ENCODE results near the gene DCTD.

DCTD gene

GRCh38 chr4:182895791-182896292, 21.3 kb downstream of the DCTD start:
- ChIA-PET CTCF (no interaction called here), POLR2A (no interaction called here)
- no peak for DNase-seq (ENCODE audit: low read depth, low spot score)
- TF ChIP-seq, protein P1, sequence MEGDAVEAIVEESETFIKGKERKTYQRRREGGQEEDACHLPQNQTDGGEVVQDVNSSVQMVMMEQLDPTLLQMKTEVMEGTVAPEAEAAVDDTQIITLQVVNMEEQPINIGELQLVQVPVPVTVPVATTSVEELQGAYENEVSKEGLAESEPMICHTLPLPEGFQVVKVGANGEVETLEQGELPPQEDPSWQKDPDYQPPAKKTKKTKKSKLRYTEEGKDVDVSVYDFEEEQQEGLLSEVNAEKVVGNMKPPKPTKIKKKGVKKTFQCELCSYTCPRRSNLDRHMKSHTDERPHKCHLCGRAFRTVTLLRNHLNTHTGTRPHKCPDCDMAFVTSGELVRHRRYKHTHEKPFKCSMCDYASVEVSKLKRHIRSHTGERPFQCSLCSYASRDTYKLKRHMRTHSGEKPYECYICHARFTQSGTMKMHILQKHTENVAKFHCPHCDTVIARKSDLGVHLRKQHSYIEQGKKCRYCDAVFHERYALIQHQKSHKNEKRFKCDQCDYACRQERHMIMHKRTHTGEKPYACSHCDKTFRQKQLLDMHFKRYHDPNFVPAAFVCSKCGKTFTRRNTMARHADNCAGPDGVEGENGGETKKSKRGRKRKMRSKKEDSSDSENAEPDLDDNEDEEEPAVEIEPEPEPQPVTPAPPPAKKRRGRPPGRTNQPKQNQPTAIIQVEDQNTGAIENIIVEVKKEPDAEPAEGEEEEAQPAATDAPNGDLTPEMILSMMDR (IDR thresholded peaks at IDR 0.05; ENCODE audit: insufficient read depth, low read length, missing control alignments), result no peak
- no peak overlapping the region for H3K4me3 ChIP-seq (ENCODE audit: low read depth, low read length)

DNA sequence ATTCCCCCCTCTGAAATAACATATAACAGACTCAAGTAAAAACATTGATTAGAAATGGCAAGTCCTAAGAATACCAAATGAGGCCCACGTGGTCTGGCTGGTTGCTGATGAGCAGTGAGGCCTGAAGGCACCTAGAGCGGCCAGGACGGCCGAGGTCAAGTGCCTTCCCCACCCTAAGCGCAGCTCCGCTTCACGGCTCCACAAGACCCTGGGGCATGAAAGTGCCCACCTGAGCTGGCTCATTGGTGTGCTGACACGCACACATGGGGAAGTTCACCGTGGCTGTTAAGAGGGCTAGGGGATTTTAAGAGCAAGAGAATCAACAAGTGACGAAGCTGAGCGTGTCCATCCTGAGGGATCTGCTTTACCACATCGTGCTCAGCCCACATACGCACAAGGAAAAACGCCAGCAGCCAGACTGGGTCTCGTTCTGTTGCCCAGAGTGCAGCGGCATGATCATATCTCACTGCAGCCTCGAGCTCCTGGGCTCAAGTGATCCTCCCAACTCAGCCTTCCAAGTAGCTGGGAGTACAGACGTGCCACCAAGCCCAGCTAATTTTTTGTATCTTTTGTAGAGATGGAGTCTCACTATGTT, 22.4 kb downstream of the DCTD start:
- CTCF ChIA-PET, result interaction anchor here (1.7 kb wide), 1 partner anchor 359 kb away, joined by 5 read pairs; no protein-coding TSS in a partner anchor
- TF ChIP-seq, protein P1 (IDR thresholded peaks at IDR 0.05; ENCODE audit: insufficient read depth, low read length, missing control alignments), result no peak
- POLR2A ChIA-PET, result no interaction called here

DNA sequence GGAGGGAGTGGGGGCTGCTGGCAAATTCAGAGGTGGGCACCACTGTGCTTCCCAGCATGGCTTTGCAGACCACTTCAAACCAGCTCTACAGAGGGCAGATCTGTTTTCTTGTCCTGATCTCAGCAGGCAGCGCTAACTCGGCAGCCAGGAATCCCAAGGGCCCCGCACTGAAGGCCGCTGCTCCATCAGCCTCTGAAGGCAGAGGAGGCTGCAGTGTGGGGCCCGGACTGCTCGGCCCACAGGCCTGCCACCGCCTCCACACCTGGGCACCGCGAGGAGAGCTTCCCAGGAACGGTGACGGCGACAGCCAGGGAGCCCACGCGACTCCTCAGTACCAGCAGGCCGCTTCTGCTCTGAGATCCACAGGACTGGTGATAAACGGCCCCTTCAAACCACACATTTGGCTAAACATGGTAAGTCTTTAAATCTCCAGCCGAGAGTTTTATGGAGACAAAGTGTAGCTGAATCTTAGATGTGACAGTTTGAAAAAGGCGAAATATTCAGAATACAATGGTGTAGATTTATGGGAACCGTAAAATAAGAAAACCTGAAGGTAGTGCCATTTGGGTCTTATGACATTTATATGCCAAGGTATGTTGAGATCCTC, 23.6 kb downstream of the DCTD start:
- TF ChIP-seq, protein P1 (IDR thresholded peaks at IDR 0.05; ENCODE audit: insufficient read depth, low read length, missing control alignments), result no peak
- POLR2A ChIA-PET, result no interaction called here
- H3K4me3 ChIP-seq (ENCODE audit: low read depth, low read length), result no peak overlapping the region
- no peak for DNase-seq (ENCODE audit: low read depth, low spot score)
- CTCF ChIA-PET, result interaction anchor here (0.7 to 1.7 kb wide), 2 partner anchors 360 to 369 kb away, joined by 3 to 5 read pairs; no protein-coding TSS in a partner anchor

More for the DNA sequence above, 22.4 kb downstream of the DCTD start:
- no peak overlapping the region for H3K4me3 ChIP-seq (ENCODE audit: low read depth, low read length)
- no peak for DNase-seq (ENCODE audit: low read depth, low spot score)

- TF ChIP-seq, protein P1 (IDR thresholded peaks at IDR 0.05; ENCODE audit: insufficient read depth, low read length, missing control alignments), result no peak
- H3K4me3 ChIP-seq (ENCODE audit: low read depth, low read length), result no peak overlapping the region
- CTCF ChIA-PET, result interaction anchor here (0.7 to 1.7 kb wide), 2 partner anchors 361 to 370 kb away, joined by 3 to 5 read pairs; no protein-coding TSS in a partner anchor
- DNase-seq (ENCODE audit: low read depth, low spot score), result no peak
- POLR2A ChIA-PET, result no interaction called here
Observed at GRCh38 chr4:182893047-182893446, 24.1 kb downstream of the DCTD start.

GRCh38 chr4:182890202-182890601, 27.0 kb downstream of the DCTD start:
- TF ChIP-seq, protein P1 (IDR thresholded peaks at IDR 0.05; ENCODE audit: insufficient read depth, low read length, missing control alignments), result no peak
- ChIA-PET POLR2A (no interaction called here), CTCF (no interaction called here)
- DNase-seq (ENCODE audit: low read depth, low spot score), result no peak
- H3K4me3 ChIP-seq (ENCODE audit: low read depth, low read length), result no peak overlapping the region

GRCh38 chr4:182888891-182889290, 28.3 kb downstream of the DCTD start:
- CTCF ChIA-PET, result interaction anchor here (1.0 to 1.6 kb wide), 2 partner anchors 9 to 368 kb away, joined by 3 read pairs; no protein-coding TSS in a partner anchor
- H3K4me3 ChIP-seq (ENCODE audit: low read depth, low read length), result no peak overlapping the region
- TF ChIP-seq, protein P1 (IDR thresholded peaks at IDR 0.05; ENCODE audit: insufficient read depth, low read length, missing control alignments), result no peak
- POLR2A ChIA-PET, result no interaction called here
- no peak for DNase-seq (ENCODE audit: low read depth, low spot score)
